ENCODE data around the gene EPHB6. TPM values are rescaled to one million over a fixed set of nuclear protein-coding genes. Genes with fewer than 3 reads are reported as not detected.

The EPHB6 gene
- total RNA-seq, 1 experiment from 2014 or later = 30.5 TPM

GRCh38 chr7:142881586-142882337 lies 26.9 kb downstream of the EPHB6 start:
- Histone ChIP-seq H3K27me3 (ENCODE audit: low read length) (peaks cover 22% of the 10 kb centered on the region), H3K9me3 (ENCODE audit: low read length) (no peaks in the 10 kb centered on the region), H3K4me3 (ENCODE audit: low read length) (no peak overlapping the region), H3K9me2 (replicated peaks; ENCODE audit: low read length) (no peaks in the 10 kb centered on the region), H3K4me2 (ENCODE audit: low read length) (no peak overlapping the region), H3F3A (ENCODE audit: low read length, unreplicated experiment) (no peaks in the 10 kb centered on the region), H4K20me1 (ENCODE audit: low read length) (no peaks in the 10 kb centered on the region), H3K79me2 (ENCODE audit: low read length) (no peaks in the 10 kb centered on the region), H3K27ac (ENCODE audit: low read length) (no peak overlapping the region), H3K9ac (ENCODE audit: low read length) (no peak overlapping the region), H2AFZ (ENCODE audit: low read length) (no peak overlapping the region), H3K36me3 (ENCODE audit: low read depth, low read length) (no peaks in the 10 kb centered on the region), H3K4me1 (ENCODE audit: insufficient read depth, low read length) (0 out of 2 replicates have a peak, but pooled peaks cover 8% of the 10 kb centered on the region)
- CTCF ChIA-PET = interaction anchor here (0.6 to 1.0 kb wide), 5 partner anchors 13 to 334 kb away, joined by 3 to 4 read pairs (median 3); no protein-coding TSS in a partner anchor
- intact Hi-C loops (cut with micrococcal nuclease) = loop anchor here (1.0 kb wide), 1 partner anchor 121 kb away; no protein-coding TSS in a partner anchor
- POLR2A ChIA-PET (ENCODE audit: unreplicated experiment) = no interaction called here
- no TSS peak for BruUV-seq (replicated peaks)
- DNase-seq = no peak
- ATAC-seq = no peak
- TF ChIP-seq EZH2 (IDR thresholded peaks at IDR 0.05; ENCODE audit: low read length, unreplicated experiment) (no peak), CTCF (conservative IDR thresholded peaks at IDR 0.05; ENCODE audit: low read depth, low read length) (no peak), EZH2phosphoT487 (IDR thresholded peaks at IDR 0.05; ENCODE audit: borderline replicate concordance, low read length) (no peak)

DNA sequence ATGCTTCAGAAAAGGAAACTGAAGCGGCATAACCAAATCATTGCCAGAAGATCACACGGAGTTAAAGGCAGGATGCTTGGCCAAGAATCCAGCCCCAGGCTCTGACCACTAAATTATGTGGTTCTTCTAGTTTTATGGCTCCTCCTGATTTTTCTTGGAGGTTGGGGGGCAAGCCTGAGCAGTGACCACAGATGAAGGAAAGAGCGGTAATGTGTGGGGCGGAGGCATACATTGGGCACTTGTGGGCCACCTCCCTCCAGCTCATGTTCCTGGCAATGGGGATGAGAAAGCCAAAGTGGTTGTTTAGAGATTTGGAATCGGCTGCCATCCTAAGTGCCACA lies 27.4 kb downstream of the EPHB6 start:
- TF ChIP-seq EZH2phosphoT487 (IDR thresholded peaks at IDR 0.05; ENCODE audit: borderline replicate concordance, low read length) (no peak), EZH2 (IDR thresholded peaks at IDR 0.05; ENCODE audit: low read length, unreplicated experiment) (no peak), CTCF (conservative IDR thresholded peaks at IDR 0.05; ENCODE audit: low read depth, low read length) (no peak)
- no peak overlapping the region for H3K4me2 ChIP-seq (ENCODE audit: low read length)
- no peak overlapping the region for H3K4me3 ChIP-seq (ENCODE audit: low read length)
- DNase-seq (no peak), ATAC-seq (no peak)
- intact Hi-C loops (cut with micrococcal nuclease) = no loop called here
- H3K36me3 ChIP-seq (ENCODE audit: low read depth, low read length) = no peaks in the 10 kb centered on the region
- no peaks in the 10 kb centered on the region for H3K9me3 ChIP-seq (ENCODE audit: low read length)
- no peaks in the 10 kb centered on the region for H3K79me2 ChIP-seq (ENCODE audit: low read length)
- no peak overlapping the region for H3K27ac ChIP-seq (ENCODE audit: low read length)
- ChIA-PET POLR2A (ENCODE audit: unreplicated experiment) (no interaction called here), CTCF (no interaction called here)
- H3K9ac ChIP-seq (ENCODE audit: low read length) = no peak overlapping the region
- no TSS peak for BruUV-seq (replicated peaks)
- peaks cover 22% of the 10 kb centered on the region for H3K27me3 ChIP-seq (ENCODE audit: low read length)
- H2AFZ ChIP-seq (ENCODE audit: low read length) = no peak overlapping the region
- H3F3A ChIP-seq (ENCODE audit: low read length, unreplicated experiment) = no peaks in the 10 kb centered on the region
- H3K9me2 ChIP-seq (replicated peaks; ENCODE audit: low read length) = no peaks in the 10 kb centered on the region
- 0 out of 2 replicates have a peak, but pooled peaks cover 8% of the 10 kb centered on the region for H3K4me1 ChIP-seq (ENCODE audit: insufficient read depth, low read length)
- H4K20me1 ChIP-seq (ENCODE audit: low read length) = no peaks in the 10 kb centered on the region

DNA sequence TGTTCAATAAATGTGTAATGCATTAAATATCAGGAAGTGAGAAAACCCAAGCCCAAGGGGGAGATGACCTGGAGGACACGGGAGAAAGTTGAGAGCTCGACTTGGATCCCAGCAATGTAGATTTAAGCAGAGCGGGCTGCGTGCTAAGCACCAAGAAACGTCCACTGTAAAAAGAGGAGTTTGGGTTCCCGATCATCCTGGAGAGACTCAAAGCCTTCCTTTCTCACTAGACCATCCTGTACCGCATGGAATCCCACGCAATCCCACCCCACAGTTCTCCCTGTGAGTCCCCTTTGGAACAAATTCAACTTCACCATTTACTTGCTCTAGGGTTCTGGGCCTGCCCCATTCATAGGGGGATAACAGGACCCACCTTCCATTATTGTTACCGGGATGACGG lies 28.3 kb downstream of the EPHB6 start:
- no peaks in the 10 kb centered on the region for H3K79me2 ChIP-seq (ENCODE audit: low read length)
- no peaks in the 10 kb centered on the region for H3K9me2 ChIP-seq (replicated peaks; ENCODE audit: low read length)
- H3K9ac ChIP-seq (ENCODE audit: low read length) = no peak overlapping the region
- intact Hi-C loops (cut with micrococcal nuclease) = no loop called here
- H3K27me3 ChIP-seq (ENCODE audit: low read length) = peaks cover 22% of the 10 kb centered on the region
- H3F3A ChIP-seq (ENCODE audit: low read length, unreplicated experiment) = no peaks in the 10 kb centered on the region
- ATAC-seq (no peak), DNase-seq (no peak)
- TF ChIP-seq EZH2 (IDR thresholded peaks at IDR 0.05; ENCODE audit: low read length, unreplicated experiment) (no peak), CTCF (conservative IDR thresholded peaks at IDR 0.05; ENCODE audit: low read depth, low read length) (no peak), EZH2phosphoT487 (IDR thresholded peaks at IDR 0.05; ENCODE audit: borderline replicate concordance, low read length) (no peak)
- BruUV-seq (replicated peaks) = no TSS peak
- no peak overlapping the region for H3K27ac ChIP-seq (ENCODE audit: low read length)
- POLR2A ChIA-PET (ENCODE audit: unreplicated experiment) = no interaction called here
- no peak overlapping the region for H2AFZ ChIP-seq (ENCODE audit: low read length)
- H3K9me3 ChIP-seq (ENCODE audit: low read length) = no peaks in the 10 kb centered on the region
- H3K4me2 ChIP-seq (ENCODE audit: low read length) = no peak overlapping the region
- 0 out of 2 replicates have a peak, but pooled peaks cover 8% of the 10 kb centered on the region for H3K4me1 ChIP-seq (ENCODE audit: insufficient read depth, low read length)
- H3K4me3 ChIP-seq (ENCODE audit: low read length) = no peak overlapping the region
- no peaks in the 10 kb centered on the region for H3K36me3 ChIP-seq (ENCODE audit: low read depth, low read length)
- H4K20me1 ChIP-seq (ENCODE audit: low read length) = no peaks in the 10 kb centered on the region
- CTCF ChIA-PET = no interaction called here

Measured in PC-3 (cell line).